ENCODE data around the gene POLA2.

Gene POLA2

DNA sequence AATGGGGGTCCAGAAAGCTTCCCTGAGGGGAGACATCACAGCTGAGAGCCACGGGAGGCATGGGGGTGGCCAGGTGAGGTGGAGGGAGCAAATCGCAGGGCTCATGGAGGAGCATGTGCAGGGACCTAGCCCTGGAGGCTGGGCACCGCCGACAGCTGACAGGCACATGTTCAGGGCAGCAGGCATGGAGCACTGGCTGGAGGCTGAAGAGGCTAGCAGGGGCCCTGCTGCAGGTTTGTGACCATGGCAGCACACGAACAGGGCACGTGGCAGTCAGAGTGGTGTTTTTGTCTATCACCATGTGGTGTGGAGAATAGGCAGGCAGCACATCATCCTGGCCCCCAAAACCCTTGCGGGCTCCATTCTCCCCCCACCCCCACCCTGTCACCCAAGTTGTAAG is 42.9 kb downstream of the POLA2 start:
- no peak overlapping the region for H3K27ac ChIP-seq
- no peak for DNase-seq (ENCODE audit: low read depth, low spot score)

DNA sequence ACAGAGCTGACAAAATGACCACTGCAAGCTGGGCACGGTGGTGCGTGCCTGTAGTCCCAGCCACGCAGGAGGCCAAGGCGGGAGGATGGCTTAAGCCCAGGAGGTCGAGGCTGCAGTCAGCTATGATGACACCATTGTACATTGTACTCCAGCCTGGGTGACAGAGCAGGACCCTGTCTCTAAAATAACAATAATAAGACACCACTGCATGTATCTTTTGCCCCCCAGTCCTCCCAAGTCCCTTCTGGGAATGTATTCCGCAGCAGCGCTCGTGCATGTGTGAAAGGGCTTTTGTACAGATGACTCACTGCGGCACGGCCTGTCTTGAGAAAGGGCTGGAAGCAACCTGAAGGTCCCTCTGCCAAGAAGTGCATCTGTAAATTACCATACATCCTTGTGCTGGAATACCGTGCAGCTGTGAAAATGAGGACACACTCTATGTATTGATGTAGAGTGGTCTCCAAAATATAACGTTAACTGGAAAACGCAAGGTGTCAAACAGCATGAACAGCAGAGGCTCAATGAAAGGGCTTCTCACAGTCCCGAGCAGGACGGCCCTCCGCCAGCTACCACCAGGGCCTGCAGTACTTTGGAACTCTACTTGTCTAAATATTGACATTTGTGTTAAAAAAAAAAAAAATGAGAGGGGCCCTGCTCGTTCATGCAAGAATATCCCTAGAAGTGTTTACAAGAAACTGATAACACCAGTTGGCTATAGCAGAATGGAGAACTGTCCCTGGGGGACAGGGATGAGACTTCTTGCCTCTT is 43.9 kb downstream of the POLA2 start:
- no peak overlapping the region for H3K27ac ChIP-seq
- no peak for DNase-seq (ENCODE audit: low read depth, low spot score)

DNA sequence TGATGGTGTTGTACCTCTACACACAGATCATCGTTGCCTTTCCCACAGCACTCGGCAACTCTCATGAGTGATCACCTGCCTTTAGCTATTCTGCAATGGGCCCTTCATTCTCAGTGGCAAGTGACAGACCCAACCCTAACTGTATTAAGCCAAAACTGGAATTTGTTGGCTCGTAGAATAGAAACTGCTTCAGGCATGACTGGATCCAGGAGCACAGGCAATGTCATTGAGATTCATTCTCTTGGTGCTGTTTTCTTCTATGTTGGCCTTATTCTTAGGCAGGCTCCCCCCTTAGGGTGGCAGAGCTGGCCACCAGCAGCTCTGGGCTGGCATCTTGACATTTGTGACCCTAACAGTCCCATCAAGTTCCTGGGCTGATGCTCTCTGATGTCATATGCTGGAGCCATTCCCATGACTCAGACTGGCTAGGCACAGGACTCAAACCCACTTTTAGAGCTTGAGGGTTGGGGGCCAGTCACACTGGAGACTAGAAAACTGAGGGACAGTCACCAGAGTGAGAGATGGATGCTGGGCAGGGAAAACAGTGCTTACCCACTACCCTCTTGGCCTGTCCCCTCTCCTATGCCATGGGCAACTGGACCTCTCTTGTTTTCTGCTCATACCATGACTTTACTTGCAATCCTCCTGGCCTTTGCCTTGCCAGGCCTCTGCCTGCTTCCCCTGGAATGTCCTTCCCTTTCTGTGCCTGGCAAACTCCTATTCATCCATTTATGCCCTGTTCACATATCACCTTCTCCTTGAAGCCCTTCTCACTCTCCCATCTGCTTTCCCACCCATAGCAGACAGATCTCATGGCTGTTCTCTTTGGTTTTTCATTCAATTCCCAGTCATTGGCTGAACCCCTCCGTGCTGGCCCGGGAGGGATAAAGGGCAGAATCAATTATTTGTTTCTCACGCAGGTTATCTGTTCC is 45.8 kb downstream of the POLA2 start:
- DNase-seq (ENCODE audit: low read depth, low spot score): no peak
- H3K27ac ChIP-seq: no peak overlapping the region

DNA sequence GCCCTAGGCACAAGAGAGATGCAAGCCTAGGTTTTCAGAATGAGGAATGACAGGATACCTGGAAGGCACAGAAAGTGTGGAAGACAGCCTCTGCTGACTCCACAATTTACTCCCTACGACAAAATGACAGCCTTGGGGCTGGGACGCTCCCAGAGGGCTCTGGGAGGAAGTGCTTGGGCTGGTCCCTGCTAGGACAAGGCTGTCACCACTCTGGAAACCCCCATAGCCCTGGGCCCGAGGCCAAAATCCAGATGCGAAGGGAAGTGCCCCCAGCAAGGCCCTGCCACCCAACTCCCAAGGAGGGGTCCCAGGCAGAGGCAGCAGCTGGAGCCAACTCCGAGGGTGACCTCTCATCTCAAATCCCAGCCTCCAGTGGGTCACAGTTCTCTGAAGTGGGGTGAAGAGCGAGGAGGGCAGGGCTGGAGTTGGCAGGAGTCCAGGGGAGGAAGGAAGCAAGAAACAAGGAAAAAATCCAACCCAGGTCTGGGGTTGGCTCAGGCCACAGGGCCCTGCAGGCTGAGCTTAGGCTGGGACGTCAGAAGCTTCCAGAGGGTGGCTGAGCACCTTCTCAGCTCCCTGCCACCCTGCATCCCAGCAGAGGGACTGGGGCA is 46.6 kb downstream of the POLA2 start:
- no peak for DNase-seq (ENCODE audit: low read depth, low spot score)
- no peak overlapping the region for H3K27ac ChIP-seq

DNA sequence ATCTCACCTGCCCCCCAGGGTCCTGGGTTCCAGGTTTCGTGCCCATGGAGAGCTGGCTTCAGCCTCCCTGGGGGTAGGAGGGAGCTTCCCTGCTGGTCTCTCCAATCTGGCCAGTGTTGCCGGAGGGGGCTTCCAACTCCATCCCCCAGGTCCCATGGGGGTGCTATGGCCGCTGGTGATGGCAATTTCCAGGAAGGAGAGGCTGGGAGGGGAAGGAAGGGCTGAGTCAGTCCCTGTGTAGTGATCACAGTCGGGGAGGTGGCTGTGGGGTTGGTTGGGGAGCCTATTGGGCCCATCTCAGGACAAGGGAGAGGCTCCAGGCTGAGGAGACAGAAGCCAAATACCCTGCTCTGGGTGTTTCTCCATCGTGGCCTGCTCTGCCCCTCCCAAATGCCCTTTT is 47.2 kb downstream of the POLA2 start:
- H3K27ac ChIP-seq: no peak overlapping the region
- DNase-seq (ENCODE audit: low read depth, low spot score): no peak

DNA sequence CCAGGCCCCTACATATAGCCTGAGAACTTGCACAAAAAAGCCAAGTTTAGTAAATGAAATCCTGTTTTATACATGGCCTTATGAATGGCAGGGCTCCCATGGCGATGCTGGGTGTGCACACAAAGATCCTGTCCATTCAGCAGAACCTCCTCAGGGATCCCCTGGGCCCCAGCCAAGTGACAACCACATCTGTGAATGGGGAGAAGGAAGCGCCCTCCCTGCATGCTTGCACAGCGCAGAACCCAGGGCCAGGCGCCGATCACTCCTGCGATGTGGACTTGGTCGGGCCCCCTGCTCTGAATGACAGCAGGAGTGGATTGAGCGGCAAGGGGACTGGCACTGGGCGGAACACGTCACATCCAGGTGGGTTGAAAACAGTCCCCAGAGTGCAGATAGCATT is 48.5 kb downstream of the POLA2 start:
- DNase-seq (ENCODE audit: low read depth, low spot score): no peak

DNA sequence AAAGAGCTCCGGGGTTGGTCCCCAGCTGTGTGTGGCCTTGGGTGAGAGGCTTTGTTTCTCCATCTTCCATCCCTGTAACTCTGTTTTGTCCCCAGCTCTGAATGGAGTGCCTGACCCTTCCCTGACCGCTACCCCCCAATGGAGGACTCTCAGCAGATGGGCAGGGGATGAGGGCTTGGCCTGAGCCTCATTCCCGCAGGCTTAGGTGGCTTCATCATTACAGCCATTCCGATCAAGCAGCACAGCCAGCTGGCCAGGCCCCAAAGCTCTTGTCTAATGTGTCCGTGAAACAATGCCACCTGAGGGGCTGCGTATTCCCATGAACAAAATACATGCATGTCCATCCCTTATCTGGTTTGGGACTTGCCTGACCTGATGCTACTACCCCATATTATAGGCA is 49.0 kb downstream of the POLA2 start:
- DNase-seq (ENCODE audit: low read depth, low spot score): no peak
- H3K27ac ChIP-seq: no peak overlapping the region

More for the DNA sequence above, 48.5 kb downstream of the POLA2 start:
- H3K27ac ChIP-seq: no peak overlapping the region

DNA sequence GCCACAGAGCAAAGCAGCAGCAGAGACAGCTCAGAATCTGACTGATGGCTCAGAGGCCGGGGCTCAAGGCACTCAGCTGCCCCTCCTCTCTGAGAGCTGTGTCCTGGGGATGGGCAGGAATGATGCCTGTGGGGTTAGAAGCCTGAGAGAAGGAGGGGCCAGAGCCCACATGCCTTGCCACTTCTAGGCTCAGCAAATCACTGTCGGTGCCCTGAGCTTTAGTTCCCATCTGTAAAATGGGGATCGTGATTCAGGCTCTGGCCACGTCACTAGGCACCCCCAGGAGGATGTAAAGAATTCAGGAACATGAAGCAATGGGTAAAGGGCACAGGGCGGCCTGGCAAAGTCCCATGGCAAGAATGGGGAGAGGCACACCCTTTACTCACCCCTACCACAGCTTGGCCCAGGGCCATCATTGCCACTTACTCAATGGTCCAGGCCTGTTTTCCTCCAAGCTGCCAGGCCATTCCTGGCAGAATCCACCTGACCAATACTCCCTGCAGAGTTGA is 49.5 kb downstream of the POLA2 start:
- H3K27ac ChIP-seq: no peak overlapping the region

DNA sequence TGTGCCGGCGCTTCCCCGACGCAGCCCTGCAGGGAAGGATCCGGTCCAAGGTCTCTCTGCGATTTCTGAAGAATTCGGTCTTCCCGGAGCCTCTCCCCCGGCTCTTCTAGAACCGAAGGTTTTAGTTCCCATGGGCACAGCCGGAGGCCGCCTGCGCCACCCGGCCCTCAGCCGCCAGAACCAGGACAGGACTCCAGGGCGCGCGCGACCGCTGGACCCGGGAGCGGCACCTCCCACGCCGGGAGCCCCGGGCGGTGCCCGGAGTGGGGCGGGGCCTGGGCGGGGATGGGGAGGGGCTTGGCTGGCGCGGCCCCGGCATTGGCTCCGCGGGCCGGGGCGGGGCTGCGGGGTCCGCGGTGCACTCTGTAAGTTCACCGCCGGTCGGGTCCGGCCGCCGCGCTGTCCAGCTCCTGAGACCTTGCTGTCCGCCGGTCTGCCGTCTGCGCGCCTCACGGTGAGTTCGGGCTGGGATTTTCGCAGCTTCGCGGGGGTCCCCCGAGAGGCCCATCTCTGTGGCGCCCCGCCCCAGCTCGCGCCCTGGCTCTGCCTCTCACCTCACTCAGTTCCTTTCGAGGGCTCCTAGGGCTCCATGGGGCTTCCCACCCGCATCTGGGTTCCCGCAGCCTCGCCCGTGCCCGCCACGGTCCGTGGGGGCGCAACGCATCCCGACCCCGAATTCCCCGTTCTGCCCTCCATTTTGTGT is 52.9 kb downstream of the POLA2 start, which contains the start of gene CDC42EP2:
Gene CDC42EP2 (plus strand): TSS at position 366 of the 703 bp plus-strand sequence. CDS start 6,033 bp downstream, outside the sequence.
- peak within 1 kb of the TSS; percentile 91 for H3K27ac ChIP-seq
- no peak for DNase-seq (ENCODE audit: low read depth, low spot score)

More for the DNA sequence above, 49.5 kb downstream of the POLA2 start:
- no peak for DNase-seq (ENCODE audit: low read depth, low spot score)

DNA sequence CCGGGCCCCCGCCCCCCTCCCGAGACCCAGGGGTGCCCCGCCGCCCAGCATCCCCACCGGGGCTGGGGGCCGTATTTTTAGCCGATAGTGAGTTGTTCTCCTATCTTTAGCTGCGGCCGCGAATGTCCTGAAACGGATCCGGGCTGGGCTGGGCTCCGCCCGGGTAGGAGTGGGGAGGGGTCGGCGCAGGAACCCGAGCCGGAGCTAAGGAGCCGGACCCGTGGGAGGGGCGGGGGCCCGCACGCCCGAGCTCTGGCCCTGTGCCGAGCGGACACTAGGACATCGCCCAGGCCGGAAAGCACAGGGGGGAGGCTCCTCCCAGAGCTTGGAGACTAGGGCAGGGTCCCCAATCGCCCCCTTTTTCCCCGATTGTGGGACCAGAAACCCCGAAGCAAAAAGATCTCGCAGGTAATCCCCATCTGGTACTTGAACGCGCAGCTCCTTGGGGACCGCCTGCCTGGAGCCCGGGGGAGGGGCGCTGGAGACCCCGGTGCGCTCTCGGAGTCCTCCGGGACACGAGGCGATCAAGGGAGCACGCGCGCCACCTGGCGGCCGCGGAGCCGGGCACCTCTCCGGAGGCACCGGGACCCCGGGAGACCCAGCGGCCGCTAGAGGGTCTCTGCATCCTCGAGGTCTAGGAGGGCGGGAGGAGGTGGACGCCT is 53.6 kb downstream of the POLA2 start:
- peak overlapping the region; percentile 91 for H3K27ac ChIP-seq
- no peak for DNase-seq (ENCODE audit: low read depth, low spot score)

DNA sequence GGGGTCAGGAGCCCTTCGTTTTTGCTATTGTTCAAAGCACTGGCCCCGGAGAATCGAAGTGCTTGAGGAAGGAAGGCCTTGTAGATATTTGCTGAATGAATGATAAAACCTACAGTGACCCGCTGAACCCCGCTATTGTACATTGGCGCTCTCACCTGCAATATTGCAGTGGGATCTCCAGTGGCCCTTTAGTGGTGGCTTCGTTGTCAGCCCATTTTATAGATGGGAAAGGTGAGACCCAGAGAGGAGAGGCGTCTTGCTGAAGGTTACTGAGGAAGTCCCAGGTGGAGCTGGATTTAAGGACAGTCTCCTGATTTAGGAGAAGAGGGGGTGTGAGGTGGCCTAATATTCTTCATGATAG is 54.1 kb downstream of the POLA2 start:
- no peak for DNase-seq (ENCODE audit: low read depth, low spot score)
- H3K27ac ChIP-seq: peak overlapping the region; percentile 91

DNA sequence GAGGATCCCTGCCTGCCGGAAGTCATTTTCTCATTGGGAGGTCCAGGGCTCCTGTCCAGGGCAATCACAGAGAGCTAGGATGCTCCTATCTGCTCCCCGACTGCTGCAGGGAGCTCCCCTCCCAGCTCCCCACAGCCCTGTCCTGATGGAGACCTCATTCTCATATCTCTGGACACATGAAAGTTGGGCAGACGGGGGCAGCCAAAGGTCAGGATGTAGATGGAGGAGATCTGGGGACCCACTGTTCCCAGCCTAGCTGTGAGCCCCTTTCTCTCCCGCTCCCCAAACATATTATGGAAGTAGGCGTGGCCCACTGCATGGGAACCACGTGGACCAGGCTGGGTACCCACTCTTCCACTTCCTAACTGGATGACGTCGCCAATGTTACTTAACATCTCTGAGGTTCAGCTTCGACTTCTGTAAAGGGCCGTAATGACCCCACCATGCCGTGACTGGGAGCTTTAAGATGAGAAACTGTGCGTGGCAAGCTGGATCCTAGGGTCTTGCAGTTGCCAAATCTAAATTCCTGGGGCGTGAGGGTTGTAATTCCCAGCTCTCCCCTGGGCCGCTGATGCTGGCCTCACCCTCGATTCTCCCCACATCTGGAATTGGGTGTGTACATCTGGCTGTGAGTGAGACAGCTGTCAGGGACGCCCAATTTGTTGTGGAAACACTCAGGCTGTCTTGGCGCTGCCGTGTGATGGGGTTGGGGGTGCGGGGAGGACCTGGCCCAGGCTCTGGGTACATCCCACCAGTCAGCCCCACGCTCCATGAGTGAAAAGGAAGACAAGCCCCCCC is 54.7 kb downstream of the POLA2 start:
- DNase-seq (ENCODE audit: low read depth, low spot score): no peak
- H3K27ac ChIP-seq: peak overlapping the region; percentile 91

DNA sequence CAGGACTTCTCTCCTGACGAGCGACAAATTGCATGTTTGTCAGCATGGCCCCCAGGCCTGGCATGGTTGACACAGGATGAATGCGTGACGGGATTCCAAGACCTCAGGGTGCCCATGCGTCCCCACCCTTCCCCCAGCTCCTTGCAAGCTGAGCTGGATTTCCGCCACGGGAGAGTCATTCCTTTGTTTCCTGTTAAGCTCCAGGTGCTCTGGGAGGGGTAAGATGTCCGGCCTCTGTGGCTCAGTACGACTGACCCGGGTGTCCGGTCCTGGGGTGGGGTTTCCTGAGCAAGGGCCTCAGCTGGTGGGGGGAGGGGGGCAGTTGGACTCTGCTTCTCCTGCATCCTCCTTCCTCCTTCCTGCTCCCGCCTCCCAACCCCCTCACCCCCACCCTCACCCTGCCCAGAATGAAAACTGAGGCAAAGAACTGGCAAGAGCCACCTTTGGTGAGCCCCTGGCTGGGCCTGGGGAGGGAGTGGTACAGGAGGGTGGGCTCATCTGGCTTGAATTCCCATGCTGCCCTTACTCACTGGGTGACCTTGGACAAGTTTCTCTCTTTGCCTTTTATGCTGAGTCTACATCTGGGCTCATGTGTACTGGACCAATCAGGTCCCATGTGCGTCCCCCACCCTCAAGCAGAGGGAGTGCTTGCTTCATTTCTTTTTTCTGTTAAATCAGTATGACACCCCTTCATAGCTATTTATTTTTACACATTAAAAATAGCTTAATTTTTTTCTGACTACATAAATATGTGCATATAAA is 55.4 kb downstream of the POLA2 start:
- peak; percentile 37 for DNase-seq (ENCODE audit: low read depth, low spot score)
- peak overlapping the region; percentile 91 for H3K27ac ChIP-seq

DNA sequence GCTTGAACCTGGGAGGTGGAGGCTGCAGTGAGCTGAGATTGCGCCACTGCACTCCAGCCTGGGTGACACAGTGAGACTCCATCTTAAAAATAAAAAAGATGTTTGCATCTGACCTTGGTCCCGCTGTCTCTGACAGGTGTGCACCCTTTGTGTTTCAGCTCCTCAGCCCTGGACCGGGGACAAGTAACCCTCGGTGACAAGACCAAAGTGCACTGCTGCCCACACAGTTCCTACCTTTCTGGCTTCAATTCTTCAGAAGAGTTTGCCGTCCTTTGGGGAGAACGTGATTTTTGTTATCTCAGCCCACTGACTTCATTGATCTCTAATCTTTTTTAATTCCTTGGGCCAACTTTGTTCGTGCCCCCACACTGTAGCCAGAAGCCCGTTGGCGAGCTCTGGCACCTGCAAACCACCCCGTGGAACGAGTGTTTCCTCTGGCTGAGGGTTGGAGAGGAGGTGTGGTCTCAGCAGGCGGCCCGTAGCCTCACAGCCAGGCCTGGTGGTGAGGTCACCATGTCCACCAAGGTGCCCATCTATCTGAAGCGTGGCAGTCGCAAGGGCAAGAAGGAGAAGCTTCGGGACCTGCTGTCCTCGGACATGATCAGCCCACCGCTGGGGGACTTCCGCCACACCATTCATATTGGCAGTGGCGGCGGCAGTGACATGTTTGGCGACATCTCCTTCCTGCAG is 58.8 kb downstream of the POLA2 start:
- H3K27ac ChIP-seq: no peak overlapping the region
- no peak for DNase-seq (ENCODE audit: low read depth, low spot score)

DNA sequence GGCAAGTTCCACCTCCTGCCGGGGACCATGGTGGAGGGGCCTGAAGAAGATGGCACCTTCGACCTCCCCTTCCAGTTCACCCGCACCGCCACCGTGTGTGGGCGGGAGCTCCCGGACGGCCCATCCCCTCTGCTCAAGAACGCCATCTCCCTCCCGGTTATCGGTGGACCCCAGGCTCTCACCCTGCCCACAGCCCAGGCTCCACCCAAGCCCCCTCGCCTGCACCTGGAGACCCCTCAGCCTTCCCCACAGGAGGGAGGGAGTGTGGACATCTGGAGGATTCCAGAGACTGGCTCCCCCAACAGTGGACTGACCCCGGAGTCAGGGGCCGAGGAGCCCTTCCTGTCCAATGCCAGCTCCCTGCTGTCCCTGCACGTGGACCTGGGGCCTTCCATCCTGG is 59.3 kb downstream of the POLA2 start:
- no peak for DNase-seq (ENCODE audit: low read depth, low spot score)
- H3K27ac ChIP-seq: no peak overlapping the region

DNA sequence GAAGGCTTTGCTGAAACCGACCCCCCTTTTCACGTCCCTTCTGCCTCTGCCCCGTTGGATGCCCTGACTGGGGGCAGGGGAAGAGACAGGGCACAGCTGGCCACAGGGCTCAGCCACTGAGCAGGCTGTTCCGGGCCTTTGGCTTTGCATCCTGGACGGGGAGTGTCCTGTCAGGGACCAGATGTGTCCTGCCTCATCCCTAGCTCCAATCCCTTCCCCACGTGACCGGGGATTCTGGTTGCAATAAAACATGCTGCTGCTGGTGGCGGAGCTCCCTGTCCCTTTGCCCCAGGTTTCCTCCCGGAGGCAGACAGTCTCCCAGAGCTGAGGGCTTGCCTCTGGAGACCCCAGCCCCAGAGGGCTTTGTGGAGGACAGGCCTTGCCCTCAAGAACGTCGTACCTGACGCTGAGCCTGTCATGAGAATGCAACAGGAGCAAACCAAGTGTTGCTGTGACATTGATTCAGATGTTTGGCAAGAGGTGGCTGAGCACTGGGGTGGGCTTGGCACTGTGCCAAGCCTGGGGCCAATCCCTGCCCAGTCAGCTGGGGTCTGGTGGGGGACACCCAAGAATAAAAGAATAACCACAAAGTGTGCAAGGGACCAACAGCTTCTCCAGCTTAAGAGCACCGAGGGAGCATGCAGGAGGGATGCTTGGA is 60.2 kb downstream of the POLA2 start:
- no peak for DNase-seq (ENCODE audit: low read depth, low spot score)
- no peak overlapping the region for H3K27ac ChIP-seq

DNA sequence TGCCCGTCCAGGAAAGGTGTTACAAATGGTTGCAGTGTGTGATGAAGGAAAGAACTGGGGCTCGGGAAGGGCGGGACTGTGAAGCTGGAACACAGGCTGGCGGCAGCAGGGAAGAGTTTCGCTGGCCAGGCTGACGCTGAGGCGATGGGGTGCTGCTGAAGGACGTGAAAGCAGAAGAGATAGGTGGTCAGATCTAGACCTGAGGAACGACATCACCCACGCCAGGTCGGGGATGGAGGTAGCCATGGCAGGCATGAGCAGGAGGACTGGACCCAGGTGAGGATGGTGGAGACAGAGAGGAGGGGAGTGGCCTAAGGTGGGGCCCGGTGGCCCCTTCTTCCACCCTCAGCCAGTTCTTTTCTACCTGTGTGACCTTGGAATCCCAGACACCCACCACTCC is 62.1 kb downstream of the POLA2 start:
- no peak for DNase-seq (ENCODE audit: low read depth, low spot score)
- H3K27ac ChIP-seq: no peak overlapping the region
